ENCODE results near the gene PHETA1.

Gene PHETA1

DNA sequence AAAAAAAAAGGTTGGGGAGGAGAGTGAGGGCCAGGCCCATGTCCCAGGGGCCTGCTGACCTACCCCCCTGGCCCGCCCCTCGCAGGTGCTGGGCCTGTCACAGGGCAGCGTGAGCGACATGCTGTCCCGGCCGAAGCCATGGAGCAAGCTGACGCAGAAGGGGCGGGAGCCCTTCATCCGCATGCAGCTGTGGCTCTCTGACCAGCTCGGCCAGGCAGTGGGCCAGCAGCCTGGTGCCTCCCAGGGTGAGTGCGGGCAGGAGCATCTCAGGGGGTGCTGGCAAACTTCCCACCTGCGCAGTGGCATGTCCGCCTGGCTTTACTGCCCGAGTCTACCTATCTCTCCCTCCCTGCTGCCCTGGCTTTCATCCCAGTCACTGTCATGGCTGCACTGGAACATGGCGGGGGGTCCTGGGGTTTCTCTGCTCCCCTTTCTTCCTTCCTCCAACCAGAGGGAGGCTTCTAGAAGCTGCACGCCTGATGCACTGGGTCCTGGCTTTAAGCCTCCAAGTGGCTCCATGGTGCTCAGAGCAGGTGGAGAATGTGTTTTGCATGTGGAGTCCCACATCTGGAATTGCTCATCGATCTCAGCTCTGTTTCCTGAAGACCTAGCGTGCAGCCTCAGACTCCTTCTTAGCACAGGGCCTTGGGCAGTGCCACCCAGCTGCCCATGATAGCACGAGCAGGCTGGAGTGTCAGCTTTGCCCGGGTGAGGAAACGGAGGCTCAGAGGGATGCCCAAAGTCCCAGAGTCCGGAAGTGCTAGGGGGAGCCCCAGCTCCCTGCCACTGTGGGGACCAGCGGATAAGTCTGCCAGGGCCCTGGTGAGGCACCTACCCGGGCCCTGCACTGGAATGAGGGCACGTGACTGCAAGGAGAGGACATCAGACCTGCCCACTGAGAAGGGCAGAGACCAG is 46.3 kb downstream of the PHETA1 start:
- no peak for DNase-seq (ENCODE audit: low read depth)

DNA sequence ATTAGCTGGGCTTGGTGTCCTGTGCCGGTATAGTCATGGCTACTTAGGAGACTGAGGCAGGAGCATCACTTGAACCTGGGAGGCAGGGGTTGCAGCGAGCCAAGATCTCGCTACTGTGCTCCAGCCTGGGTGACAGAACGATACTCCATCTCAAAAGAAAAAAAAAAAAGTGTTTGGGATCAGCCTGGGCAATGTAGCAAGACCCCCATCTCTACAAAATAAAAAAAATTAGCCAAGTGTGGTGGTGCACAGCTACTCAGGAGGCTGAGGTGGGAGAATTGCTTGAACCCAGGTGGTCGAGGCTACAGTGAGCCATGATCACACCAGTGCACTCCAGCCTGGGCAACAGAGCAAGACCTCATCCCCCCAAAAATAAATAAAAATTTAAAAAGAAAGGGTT is 47.6 kb downstream of the PHETA1 start:
- DNase-seq (ENCODE audit: low read depth): no peak

DNA sequence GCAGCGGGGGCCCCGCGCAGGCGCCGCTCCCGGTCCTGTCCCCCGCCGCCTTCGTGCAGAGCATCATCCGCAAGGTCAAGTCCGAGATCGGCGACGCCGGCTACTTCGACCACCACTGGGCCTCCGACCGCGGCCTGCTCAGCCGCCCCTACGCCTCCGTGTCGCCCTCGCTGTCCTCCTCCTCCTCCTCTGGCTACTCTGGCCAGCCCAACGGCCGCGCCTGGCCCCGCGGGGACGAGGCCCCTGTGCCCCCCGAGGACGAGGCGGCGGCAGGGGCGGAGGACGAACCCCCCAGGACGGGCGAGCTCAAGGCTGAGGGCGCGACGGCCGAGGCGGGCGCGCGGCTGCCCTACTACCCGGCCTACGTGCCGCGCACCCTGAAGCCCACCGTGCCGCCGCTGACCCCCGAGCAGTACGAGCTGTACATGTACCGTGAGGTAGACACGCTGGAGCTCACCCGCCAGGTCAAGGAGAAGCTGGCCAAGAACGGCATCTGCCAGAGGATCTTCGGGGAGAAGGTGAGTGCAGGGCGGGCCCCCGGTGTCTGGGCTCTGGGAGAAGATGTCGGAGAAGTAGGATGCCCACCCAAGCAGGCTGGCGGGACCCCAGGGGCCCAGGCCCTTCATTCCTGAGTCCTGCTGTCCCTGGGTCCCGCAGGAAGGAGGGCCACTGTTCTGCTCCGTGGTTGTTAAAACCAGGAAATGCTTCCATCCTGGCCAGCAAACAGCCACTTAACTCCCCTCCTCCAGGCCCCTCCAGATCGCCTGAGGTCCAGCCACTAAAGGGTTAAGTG is 48.4 kb downstream of the PHETA1 start:
- DNase-seq (ENCODE audit: low read depth): no peak

DNA sequence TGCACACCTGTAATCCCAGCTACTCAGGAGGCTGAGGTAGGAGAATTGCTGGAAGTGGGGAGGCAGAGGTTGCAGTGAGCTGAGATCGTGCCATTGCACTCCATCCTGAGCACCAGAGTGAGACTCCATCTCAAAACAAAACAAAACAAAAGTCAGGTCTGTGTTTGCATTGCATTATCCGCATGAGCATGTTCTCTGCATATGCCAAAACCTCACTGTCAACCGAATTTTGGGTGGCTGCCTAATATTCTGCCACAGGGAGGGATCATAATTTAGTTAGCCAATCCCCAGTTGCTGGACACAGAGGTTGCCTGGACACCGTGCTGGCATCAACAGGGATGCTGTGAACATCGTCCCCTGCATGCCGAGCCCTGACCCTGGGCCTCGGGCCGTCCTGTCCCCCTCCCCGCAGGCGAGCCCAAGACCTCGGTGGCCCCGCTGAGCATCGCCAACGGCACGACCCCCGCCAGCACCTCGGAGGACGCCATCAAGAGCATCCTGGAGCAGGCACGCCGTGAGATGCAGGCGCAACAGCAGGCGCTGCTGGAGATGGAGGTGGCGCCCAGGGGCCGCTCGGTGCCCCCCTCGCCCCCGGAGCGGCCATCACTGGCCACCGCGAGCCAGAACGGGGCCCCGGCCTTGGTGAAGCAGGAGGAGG is 49.2 kb downstream of the PHETA1 start:
- no peak for DNase-seq (ENCODE audit: low read depth)

DNA sequence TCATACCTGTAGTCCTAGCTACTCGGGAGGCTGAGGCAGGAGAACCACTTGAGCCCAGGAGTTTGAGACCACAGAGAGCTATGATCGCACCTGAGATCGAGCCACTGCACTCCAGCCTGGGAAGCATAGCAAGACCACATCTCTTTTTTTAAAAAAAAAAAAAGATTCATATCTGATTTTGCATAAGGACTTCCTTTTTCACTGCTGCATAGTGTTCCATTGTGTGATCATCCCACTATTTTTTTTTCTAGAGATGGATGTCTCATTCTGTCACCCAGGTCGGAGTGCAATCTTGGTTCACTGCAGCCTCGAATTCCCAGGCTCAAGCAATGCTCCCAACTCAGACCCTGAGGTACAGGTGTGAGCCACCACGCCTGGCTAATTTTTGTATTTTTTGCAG is 50.4 kb downstream of the PHETA1 start:
- DNase-seq (ENCODE audit: low read depth): no peak

DNA sequence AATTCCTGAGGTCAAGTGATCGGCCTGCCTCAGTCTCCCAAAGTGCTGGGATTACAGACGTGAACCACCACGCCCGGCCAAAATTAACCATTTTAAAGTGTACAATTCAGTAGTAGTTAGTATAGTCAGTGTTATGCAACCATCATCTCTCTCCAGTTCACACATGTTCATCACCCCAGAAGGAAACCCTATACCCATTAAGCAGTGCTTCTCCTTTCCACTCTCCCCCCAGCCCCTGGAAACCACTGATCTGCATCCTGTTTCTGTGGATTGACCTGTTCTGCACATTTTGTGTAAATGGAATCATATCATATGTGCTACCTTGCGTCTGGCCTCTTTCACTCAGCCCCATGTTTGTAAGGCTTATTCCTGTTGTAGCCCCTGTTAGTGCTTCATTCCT is 52.2 kb downstream of the PHETA1 start:
- no peak for DNase-seq (ENCODE audit: low read depth)

DNA sequence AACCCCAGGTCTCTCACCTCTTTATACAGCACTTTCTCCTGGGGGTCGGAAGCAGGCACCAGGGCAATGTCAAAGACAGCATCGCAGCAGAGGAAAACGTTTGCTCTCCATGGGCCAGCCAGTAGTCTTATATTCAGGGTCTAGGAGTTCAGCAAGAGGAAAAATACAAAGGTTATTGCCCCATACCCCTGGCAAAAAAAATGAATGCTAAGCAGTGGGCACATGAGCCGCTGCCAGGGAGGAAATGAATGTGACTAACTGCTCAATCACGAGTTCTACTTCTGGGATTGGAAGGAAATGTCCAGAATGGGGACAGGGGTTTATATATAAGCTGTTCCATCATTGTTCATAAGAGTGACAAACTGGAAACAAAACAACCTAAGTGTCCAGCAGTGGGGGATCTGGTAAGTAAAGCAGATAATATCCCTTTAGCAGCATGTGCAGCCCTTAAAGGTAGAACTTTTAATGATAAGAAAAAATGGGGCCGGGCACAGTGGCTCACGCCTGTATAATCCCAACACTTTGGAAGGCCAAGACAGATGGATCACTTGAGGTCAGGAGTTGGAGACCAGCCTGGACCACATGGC is 53.8 kb downstream of the PHETA1 start:
- no peak for DNase-seq (ENCODE audit: low read depth)

DNA sequence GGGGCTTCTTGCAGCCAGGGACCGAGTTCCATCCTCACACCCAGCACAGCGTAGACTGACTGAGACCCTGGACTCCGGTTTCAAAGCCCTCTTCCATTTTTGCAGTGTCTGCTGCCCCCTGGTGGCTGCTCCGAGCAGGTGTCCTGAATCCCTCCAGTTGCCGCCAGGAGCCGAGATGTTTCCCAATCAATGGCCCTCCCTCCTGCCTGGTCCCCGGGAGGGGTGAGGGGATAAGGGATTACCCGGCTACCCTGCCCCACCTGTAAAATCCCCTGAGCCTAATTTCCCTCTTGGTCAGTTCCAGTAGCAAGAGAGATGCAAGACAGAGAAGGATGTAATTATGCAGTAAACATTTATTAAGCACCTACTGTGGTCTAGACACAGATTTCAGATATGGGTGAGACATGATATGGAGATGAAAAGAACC is 55.0 kb downstream of the PHETA1 start:
- DNase-seq (ENCODE audit: low read depth): peak; percentile 64

DNA sequence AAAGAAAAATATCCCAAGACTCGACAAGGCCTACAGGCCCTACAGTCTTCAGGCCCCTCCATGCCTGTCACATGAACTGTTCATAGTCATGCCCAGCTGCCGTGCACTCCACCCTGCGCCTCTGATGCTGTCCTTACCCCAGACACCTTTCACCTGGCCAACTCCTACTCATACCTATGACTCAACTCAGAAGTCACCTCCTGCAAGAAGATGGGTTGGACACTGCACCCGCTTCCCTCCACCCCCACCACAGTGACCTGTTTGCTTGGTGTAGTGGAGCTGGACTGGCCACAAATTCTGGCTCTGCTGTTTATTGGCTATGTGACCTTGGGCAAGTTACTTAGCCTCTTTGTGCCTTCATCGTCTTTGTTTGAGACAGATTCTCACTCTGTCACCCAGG is 56.2 kb downstream of the PHETA1 start:
- DNase-seq (ENCODE audit: low read depth): no peak

DNA sequence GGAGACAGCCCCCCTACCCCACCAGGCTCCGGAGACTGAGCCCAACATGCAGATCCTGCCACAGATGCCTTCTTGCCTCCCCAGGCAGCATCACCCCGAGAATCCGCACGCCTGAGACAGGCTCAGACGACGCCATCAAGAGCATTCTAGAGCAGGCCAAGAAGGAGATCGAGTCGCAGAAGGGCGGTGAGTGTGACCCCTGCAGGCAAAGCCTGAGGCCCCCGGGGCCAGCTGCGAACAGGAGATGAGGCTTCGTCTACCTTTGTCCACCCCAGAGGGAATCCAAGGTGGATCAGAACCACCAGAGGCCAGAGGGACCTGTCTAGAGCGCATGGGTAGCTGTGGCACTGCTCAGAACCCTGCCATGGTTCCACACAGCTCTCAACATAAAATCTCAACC is 56.9 kb downstream of the PHETA1 start:
- no peak for DNase-seq (ENCODE audit: low read depth)

DNA sequence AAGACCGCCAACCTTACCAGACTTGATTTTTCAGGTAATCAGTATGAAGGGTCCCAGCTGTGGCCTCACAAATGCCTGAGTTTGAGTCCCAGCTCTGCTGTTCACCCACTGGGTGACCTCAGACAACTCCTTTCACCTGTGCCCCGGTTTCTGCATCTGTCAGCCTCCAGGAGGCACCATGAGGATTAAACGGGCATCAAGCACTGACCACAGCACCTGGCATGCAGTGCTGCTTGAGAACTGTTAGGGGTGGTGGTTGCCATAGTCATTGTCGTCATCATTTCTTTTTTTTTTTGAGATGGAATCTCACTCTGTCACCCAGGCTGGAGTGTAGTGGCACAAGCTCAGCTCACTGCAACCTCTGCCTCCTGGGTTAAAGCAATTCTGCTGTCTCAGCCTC is 57.9 kb downstream of the PHETA1 start:
- no peak for DNase-seq (ENCODE audit: low read depth)
